H9 (cell line): ENCODE measurements around the gene TM6SF1. TPM values are rescaled to one million over a fixed set of nuclear protein-coding genes. Genes with fewer than 3 reads are reported as not detected.

Experiments used
- DNase-seq: peaks from one replicate; pipeline ENCODE4 v3.0.0-alpha.2; 2017
- H2AFZ ChIP-seq: one replicate; pipeline ENCODE4 v1.6.1; 2013; ENCODE audit warnings: mild to moderate bottlenecking, low read length, control low read depth, moderate library complexity
- H2AK5ac ChIP-seq: 2 replicates; pipeline ENCODE4 v1.6.1; 2013; ENCODE audit warnings: low read length, control low read depth, mixed read lengths; ENCODE audit not compliant: insufficient read length
- H2BK120ac ChIP-seq: one replicate; pipeline ENCODE4 v1.6.1; 2013; ENCODE audit warnings: low read depth, mild to moderate bottlenecking, low read length, control low read depth, inconsistent platforms; ENCODE audit not compliant: poor library complexity, severe bottlenecking
- H2BK12ac ChIP-seq: 2 replicates; pipeline ENCODE4 v1.6.1; 2013; ENCODE audit warnings: low read length, control low read depth, mixed read lengths, low read depth; ENCODE audit not compliant: insufficient read length
- H2BK15ac ChIP-seq: 2 replicates; pipeline ENCODE4 v1.6.1; 2013; ENCODE audit warnings: low read depth, low read length, control low read depth
- H2BK20ac ChIP-seq: one replicate; pipeline ENCODE4 v1.6.1; 2013; ENCODE audit warnings: low read depth, mild to moderate bottlenecking, low read length, control low read depth, inconsistent platforms; ENCODE audit not compliant: poor library complexity, severe bottlenecking
- H2BK5ac ChIP-seq: 2 replicates; pipeline ENCODE4 v1.6.1; 2013; ENCODE audit warnings: low read length, control low read depth, mixed read lengths; ENCODE audit not compliant: insufficient read length
- H3K14ac ChIP-seq: 2 replicates; pipeline ENCODE4 v1.6.1; 2013; ENCODE audit warnings: low read length, control low read depth; ENCODE audit not compliant: insufficient read depth
- H3K18ac ChIP-seq: 2 replicates; pipeline ENCODE4 v1.6.1; 2013; ENCODE audit warnings: low read depth, mild to moderate bottlenecking, mixed read lengths, low read length, control low read depth; ENCODE audit not compliant: insufficient read length
- H3K23ac ChIP-seq: 2 replicates; pipeline ENCODE4 v1.6.1; 2013; ENCODE audit warnings: low read length, control low read depth, mixed read lengths, low read depth; ENCODE audit not compliant: insufficient read length
- H3K23me2 ChIP-seq: 2 replicates; pipeline ENCODE4 v1.6.1; 2013; ENCODE audit warnings: low read depth, mild to moderate bottlenecking, mixed read lengths, low read length, control low read depth; ENCODE audit not compliant: insufficient read length, poor library complexity, severe bottlenecking
- H3K27ac ChIP-seq: 2 replicates; pipeline ENCODE4 v1.5.1; 2013; ENCODE audit warnings: low read length, control low read depth, mixed read lengths, low read depth; ENCODE audit not compliant: insufficient read length
- H3K27me3 ChIP-seq: 2 replicates; pipeline ENCODE4 v1.6.1; 2013; ENCODE audit warnings: low read length, control low read depth, inconsistent platforms; ENCODE audit not compliant: insufficient read depth
- H3K4ac ChIP-seq: 2 replicates; pipeline ENCODE4 v1.6.1; 2013; ENCODE audit warnings: low read depth, mild to moderate bottlenecking, control low read depth, inconsistent platforms, low read length, moderate library complexity
- H3K4me1 ChIP-seq: 2 replicates; pipeline ENCODE4 v1.6.1; 2013; ENCODE audit warnings: low read length, control low read depth, inconsistent platforms; ENCODE audit not compliant: insufficient read depth
- H3K4me2 ChIP-seq: 2 replicates; pipeline ENCODE4 v1.6.1; 2013; ENCODE audit warnings: low read length, control low read depth, mixed read lengths; ENCODE audit not compliant: insufficient read length, insufficient read depth
- H3K56ac ChIP-seq: 2 replicates; pipeline ENCODE4 v1.6.1; 2013; ENCODE audit warnings: low read depth, mild to moderate bottlenecking, mixed read lengths, low read length, control low read depth; ENCODE audit not compliant: insufficient read length
- H3K79me1 ChIP-seq: 2 replicates; pipeline ENCODE4 v1.6.1; 2013; ENCODE audit warnings: low read depth, mild to moderate bottlenecking, moderate library complexity, low read length, control low read depth, inconsistent platforms; ENCODE audit not compliant: insufficient read depth, poor library complexity, severe bottlenecking
- H3K79me2 ChIP-seq: 2 replicates; pipeline ENCODE4 v1.6.1; 2013; ENCODE audit warnings: low read length, control low read depth, inconsistent platforms; ENCODE audit not compliant: insufficient read depth
- H3K9ac ChIP-seq: 2 replicates; pipeline ENCODE4 v1.6.1; 2013; ENCODE audit warnings: low read length, control low read depth, mixed read lengths; ENCODE audit not compliant: insufficient read length; ENCODE audit errors: extremely low read depth
- H3K9me3 ChIP-seq: one replicate; pipeline ENCODE4 v1.6.1; 2013; ENCODE audit warnings: low read depth, low read length, inconsistent platforms; ENCODE audit not compliant: control insufficient read depth
- H3T11ph ChIP-seq: one replicate; pipeline ENCODE4 v1.6.1; 2013; ENCODE audit warnings: mild to moderate bottlenecking, low read length, control low read depth, inconsistent platforms
- H4K20me1 ChIP-seq: one replicate; pipeline ENCODE4 v1.6.1; 2013; ENCODE audit not compliant: control insufficient read depth, insufficient read length, insufficient read depth
- H4K5ac ChIP-seq: 2 replicates; pipeline ENCODE4 v1.6.1; 2013; ENCODE audit warnings: low read depth, mild to moderate bottlenecking, mixed read lengths, low read length, control low read depth; ENCODE audit not compliant: insufficient read length
- H4K8ac ChIP-seq: replicated peaks from 2 replicates; pipeline ENCODE4 v1.6.1; 2013; ENCODE audit warnings: low read length, control low read depth, mixed read lengths, low read depth; ENCODE audit not compliant: insufficient read length
- H4K91ac ChIP-seq: 2 replicates; pipeline ENCODE4 v1.6.1; 2013; ENCODE audit warnings: low read depth, mild to moderate bottlenecking, moderate library complexity, mixed read lengths, low read length, control low read depth; ENCODE audit not compliant: insufficient read length
- H3K27ac Mint-ChIP-seq, 3 experiments: 2 replicates in 2 of 3; 3 replicates in 1 of 3; pipeline ENCODE4 v1.8.0; 2020 to 2021; ENCODE audit warnings: mixed read lengths in 3 of 3, mild to moderate bottlenecking in 1 of 3, moderate library complexity in 1 of 3
- H3K27me3 Mint-ChIP-seq: 2 replicates; pipeline ENCODE4 v1.8.0; 2021; ENCODE audit warnings: low read depth, mild to moderate bottlenecking, moderate library complexity, mixed read lengths
- H3K36me3 Mint-ChIP-seq, 3 experiments: 2 replicates in 2 of 3; 3 replicates in 1 of 3; pipeline ENCODE4 v1.8.0; 2020 to 2021; ENCODE audit warnings: low read depth in 3 of 3, mixed read lengths in 3 of 3; ENCODE audit not compliant: insufficient read depth in 1 of 3
- H3K4me1 Mint-ChIP-seq, 2 experiments: 2 replicates each; pipeline ENCODE4 v1.8.0; 2020; ENCODE audit warnings: mixed read lengths in 2 of 2
- H3K4me3 Mint-ChIP-seq, 2 experiments: 2 replicates in 1 of 2; 3 replicates in 1 of 2; pipeline ENCODE4 v1.8.0; 2020 to 2021; ENCODE audit warnings: mild to moderate bottlenecking in 2 of 2, mixed read lengths in 2 of 2, moderate library complexity in 1 of 2
- H3K9me3 Mint-ChIP-seq, 2 experiments: 2 replicates in 1 of 2; 3 replicates in 1 of 2; pipeline ENCODE4 v1.8.0; 2020; ENCODE audit warnings: mild to moderate bottlenecking in 2 of 2, mixed read lengths in 2 of 2, moderate library complexity in 1 of 2
- WGBS: extraction: QIAGEN DNeasy Blood & Tissue Kit; methylation state at CpG from one replicate; pipeline ENCODE4 v1.1.7; 2013; ENCODE audit warnings: missing lambda C conversion rate, low lambda C conversion rate, mixed read lengths; ENCODE audit not compliant: insufficient read length; ENCODE audit errors: extremely low coverage; 5-methylcytosine and 5-hydroxymethylcytosine counted together
- total RNA-seq: library from RNA; stranded (reverse); gene quantifications from 2 replicates; pipeline ENCODE4 v1.2.1, GENCODE V29; 2021
- TF ChIP-seq, protein P1 (sequence below): fragments of 200-600 bp; sonication (generic); conservative IDR thresholded peaks from 3 replicates; pipeline ENCODE4 v1.8.0; 2021; ENCODE audit warnings: antibody characterized with exemption, mild to moderate bottlenecking

Gene TM6SF1
- total RNA-seq, 1 experiment from 2014 or later, result 0.96 TPM

DNA sequence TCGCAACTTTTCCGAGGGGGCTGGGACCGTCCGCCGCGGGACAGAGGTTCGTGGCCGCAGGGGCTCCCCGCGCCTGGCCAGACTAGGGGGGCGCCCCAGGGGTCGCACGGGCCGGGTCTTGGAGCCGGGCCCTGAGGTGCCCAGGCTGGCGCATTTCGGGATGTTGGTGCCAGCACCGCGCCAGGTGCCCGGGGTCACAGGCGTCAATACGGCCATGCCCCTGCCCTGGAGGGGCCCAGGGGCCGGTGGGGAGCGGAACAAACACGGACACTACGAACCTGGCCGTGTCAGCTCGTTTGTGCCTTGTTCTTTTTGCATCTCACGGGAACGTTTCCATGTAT, 366 bp downstream of the TM6SF1 start:
- no peak overlapping the region for H3K27ac Mint-ChIP-seq
- WGBS, result no CpG with 5 or more reads among the region's 30 CpGs

More for the DNA sequence above, 366 bp downstream of the TM6SF1 start:
- Histone ChIP-seq H2BK20ac (no peak overlapping the region), H3K18ac (no peak overlapping the region), H3K4me1 (no peaks in the 10 kb centered on the region; the same call in 1 of the 2 replicates), H3T11ph (no peak overlapping the region), H2BK12ac (no peak overlapping the region), H3K27me3 (peaks cover 6% of the 10 kb centered on the region; the same call in 1 of the 2 replicates), H2BK15ac (no peak overlapping the region), H3K14ac (no peak overlapping the region), H2AK5ac (no peak overlapping the region), H3K23ac (no peak overlapping the region), H3K27ac (no peak overlapping the region), H3K56ac (no peak overlapping the region), H3K9ac (no peak overlapping the region), H3K9me3 (no peaks in the 10 kb centered on the region), H3K79me2 (no peaks in the 10 kb centered on the region), H3K4ac (no peak overlapping the region), H4K91ac (no peak overlapping the region), H2BK120ac (no peak overlapping the region), H4K20me1 (no peaks in the 10 kb centered on the region), H3K23me2 (peaks cover 2% of the 10 kb centered on the region), H2AFZ (no peak overlapping the region), H3K4me2 (peak overlapping the region; percentile 34), H4K5ac (no peak overlapping the region), H4K8ac (no peak overlapping the region), H2BK5ac (no peak overlapping the region), H3K79me1 (no peaks in the 10 kb centered on the region)
- Mint-ChIP-seq H3K9me3 (peaks cover 0 to 6% of the 10 kb centered on the region in 2 experiments; a peak in 3 of 5 replicates), H3K36me3 (peaks cover 0 to 4% (median 0%) of the 10 kb centered on the region in 3 experiments; a peak in 3 of 7 replicates), H3K4me1 (peaks cover 5 to 18% of the 10 kb centered on the region in 2 experiments; a peak in 3 of 4 replicates), H3K27me3 (peaks cover 58% of the 10 kb centered on the region), H3K4me3 (peak overlapping the region; percentile 52 to 72)
- TF ChIP-seq, protein P1, sequence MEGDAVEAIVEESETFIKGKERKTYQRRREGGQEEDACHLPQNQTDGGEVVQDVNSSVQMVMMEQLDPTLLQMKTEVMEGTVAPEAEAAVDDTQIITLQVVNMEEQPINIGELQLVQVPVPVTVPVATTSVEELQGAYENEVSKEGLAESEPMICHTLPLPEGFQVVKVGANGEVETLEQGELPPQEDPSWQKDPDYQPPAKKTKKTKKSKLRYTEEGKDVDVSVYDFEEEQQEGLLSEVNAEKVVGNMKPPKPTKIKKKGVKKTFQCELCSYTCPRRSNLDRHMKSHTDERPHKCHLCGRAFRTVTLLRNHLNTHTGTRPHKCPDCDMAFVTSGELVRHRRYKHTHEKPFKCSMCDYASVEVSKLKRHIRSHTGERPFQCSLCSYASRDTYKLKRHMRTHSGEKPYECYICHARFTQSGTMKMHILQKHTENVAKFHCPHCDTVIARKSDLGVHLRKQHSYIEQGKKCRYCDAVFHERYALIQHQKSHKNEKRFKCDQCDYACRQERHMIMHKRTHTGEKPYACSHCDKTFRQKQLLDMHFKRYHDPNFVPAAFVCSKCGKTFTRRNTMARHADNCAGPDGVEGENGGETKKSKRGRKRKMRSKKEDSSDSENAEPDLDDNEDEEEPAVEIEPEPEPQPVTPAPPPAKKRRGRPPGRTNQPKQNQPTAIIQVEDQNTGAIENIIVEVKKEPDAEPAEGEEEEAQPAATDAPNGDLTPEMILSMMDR, result no peak
- DNase-seq, result no peak
